GM12874 (cell line): ENCODE results near the gene ABHD17A.

ENCODE experiments used
- CTCF ChIP-seq: IDR thresholded peaks from 2 replicates; pipeline ENCODE4 v1.5.1; 2011; ENCODE audit warnings: low read depth, mild to moderate bottlenecking, control low read depth, low read length, moderate library complexity; ENCODE audit not compliant: insufficient read depth

Gene ABHD17A

GRCh38 chr19:1910177-1910576 lies 24.9 kb upstream of the ABHD17A start:
- no peak for TF ChIP-seq CTCF

GRCh38 chr19:1909761-1910080 lies 24.4 kb upstream of the ABHD17A start:
- no peak for TF ChIP-seq CTCF

GRCh38 chr19:1908364-1908678 lies 23.0 kb upstream of the ABHD17A start:
- TF ChIP-seq CTCF: no peak

- TF ChIP-seq CTCF: no peak
Observed at GRCh38 chr19:1907563-1908363, 22.5 kb upstream of the ABHD17A start.

GRCh38 chr19:1906985-1907562 lies 21.8 kb upstream of the ABHD17A start:
- no peak for TF ChIP-seq CTCF

GRCh38 chr19:1905863-1906375 lies 20.6 kb upstream of the ABHD17A start:
- TF ChIP-seq CTCF: no peak

GRCh38 chr19:1905110-1905862 lies 20.0 kb upstream of the ABHD17A start, which contains the start of the genes ADAT3 and SCAMP4:
ADAT3 (plus strand) TSS chr19:1905399; CDS start chr19:1912048, 6,649 bp downstream.
SCAMP4 (plus strand) TSS chr19:1905399; CDS start chr19:1915020, 9,621 bp downstream.
- TF ChIP-seq CTCF: no peak
